GM23248 (cell line): Measurements from ENCODE around the gene RRP9. TPM values are rescaled to one million over a fixed set of nuclear protein-coding genes. Genes with fewer than 3 reads are reported as not detected.
A peak's percentile ranks its signal among the peaks of the same experiment; 100 is the strongest.

Source experiments
- DNase-seq: peaks from one replicate; pipeline ENCODE4 v3.0.0-alpha.2; 2015
- H2AFZ ChIP-seq: fragments of 200-600 bp; sonication (generic); 2 replicates; pipeline ENCODE4 v1.6.1; 2016; ENCODE audit warnings: antibody characterized with exemption
- H3F3A ChIP-seq: fragments of 200-600 bp; sonication (generic); 2 replicates; pipeline ENCODE4 v1.6.1; 2016; ENCODE audit warnings: mild to moderate bottlenecking, antibody characterized with exemption, mixed run types; ENCODE audit not compliant: insufficient read depth
- H3K27ac ChIP-seq: fragments of 200-600 bp; sonication (generic); 2 replicates; pipeline ENCODE4 v1.5.1; 2016; ENCODE audit warnings: mild to moderate bottlenecking
- H3K27me3 ChIP-seq: fragments of 200-600 bp; sonication (generic); replicated peaks from 2 replicates; pipeline ENCODE4 v1.6.1; 2016; ENCODE audit warnings: mild to moderate bottlenecking; ENCODE audit not compliant: insufficient read depth
- H3K36me3 ChIP-seq: fragments of 200-600 bp; sonication (generic); 2 replicates; pipeline ENCODE4 v1.6.1; 2016; ENCODE audit warnings: low read depth, mild to moderate bottlenecking
- H3K4me1 ChIP-seq: fragments of 200-600 bp; sonication (generic); 2 replicates; pipeline ENCODE4 v1.6.1; 2016; ENCODE audit warnings: mild to moderate bottlenecking; ENCODE audit not compliant: insufficient read depth
- H3K4me2 ChIP-seq: fragments of 200-600 bp; sonication (generic); one replicate; pipeline ENCODE4 v1.6.1; 2016; ENCODE audit warnings: mild to moderate bottlenecking; ENCODE audit not compliant: unreplicated experiment
- H3K4me3 ChIP-seq: fragments of 200-600 bp; sonication (generic); 2 replicates; pipeline ENCODE4 v1.5.1; 2016; ENCODE audit warnings: mild to moderate bottlenecking
- H3K79me2 ChIP-seq: fragments of 200-600 bp; sonication (generic); 2 replicates; pipeline ENCODE4 v1.6.1; 2016; ENCODE audit warnings: mild to moderate bottlenecking; ENCODE audit not compliant: insufficient read depth
- H3K9ac ChIP-seq: fragments of 200-600 bp; sonication (generic); 2 replicates; pipeline ENCODE4 v1.6.1; 2016; ENCODE audit warnings: mild to moderate bottlenecking
- H3K9me2 ChIP-seq: fragments of 200-600 bp; sonication (generic); 2 replicates; pipeline ENCODE4 v1.6.1; 2016; ENCODE audit warnings: mixed run types, mild to moderate bottlenecking, moderate library complexity; ENCODE audit not compliant: insufficient read depth
- H3K9me3 ChIP-seq: fragments of 200-600 bp; sonication (generic); one replicate; pipeline ENCODE4 v1.6.1; 2017; ENCODE audit warnings: low read depth
- H4K20me1 ChIP-seq: fragments of 200-600 bp; sonication (generic); 2 replicates; pipeline ENCODE4 v1.6.0; 2016; ENCODE audit not compliant: insufficient read depth
- EZH2 ChIP-seq: fragments of 200-600 bp; sonication (generic); IDR thresholded peaks from 2 replicates; pipeline ENCODE4 v1.6.1; 2018; ENCODE audit warnings: antibody characterized with exemption, mild to moderate bottlenecking; ENCODE audit not compliant: insufficient read depth, poor library complexity, severe bottlenecking
- EZH2phosphoT487 ChIP-seq: fragments of 200-600 bp; sonication (generic); IDR thresholded peaks from 2 replicates; pipeline ENCODE4 v1.6.1; 2018; ENCODE audit warnings: antibody characterized with exemption, moderate library complexity, mild to moderate bottlenecking, low read depth; ENCODE audit not compliant: insufficient read depth
- WGBS, 2 experiments: methylation state at CpG; one replicate each; pipeline ENCODE4 v1.1.6; 2015 to 2017; ENCODE audit warnings: low lambda C conversion rate in 2 of 2, low coverage in 1 of 2; ENCODE audit errors: missing lambda C conversion rate in 2 of 2; 5-methylcytosine and 5-hydroxymethylcytosine counted together
- in situ Hi-C: fragments of 300-500 bp; cut with MboI; formaldehyde crosslinking; loops from 2 replicates; pipeline ENCODE4 v1.15.0; 2020
- polyA plus RNA-seq: library from polyadenylated mRNA; unstranded; fragments of >200 nt; fragmentation: Nextera tagmentation; extraction: Ambion mirVana; gene quantifications from 2 replicates; pipeline ENCODE4 v1.2.1, GENCODE V29; 2016
- total RNA-seq: library from RNA; depleted of rRNA; stranded (reverse); fragments of >200 nt; shearing (Covaris generic); gene quantifications from 2 replicates; pipeline ENCODE4 v1.2.3, GENCODE V29; 2014

The RRP9 gene
- total and polyA plus RNA-seq, 2 experiments from 2014 or later, result 27.5 to 28.4 TPM

DNA sequence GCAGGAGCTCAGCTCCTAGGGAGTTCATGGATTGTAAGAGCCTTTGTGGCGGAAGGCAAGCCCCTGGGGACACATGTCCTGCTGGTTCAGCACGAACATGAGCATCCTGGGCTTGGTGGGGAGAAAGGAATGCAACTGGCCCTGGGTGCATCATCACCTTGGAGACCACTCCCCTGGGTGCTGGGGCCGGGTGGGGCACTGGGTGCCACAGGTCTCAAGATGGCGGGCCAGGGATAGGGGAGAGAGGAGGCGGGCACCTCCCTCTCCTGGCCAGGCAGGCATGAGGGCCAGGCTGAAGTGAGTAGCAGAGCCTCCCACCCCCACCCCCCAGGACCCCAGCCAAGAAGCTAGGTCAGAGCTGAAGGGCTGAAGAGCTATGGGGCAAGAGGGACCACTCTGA, 24.8 kb upstream of the RRP9 start:
- Histone ChIP-seq H3K4me3 (peak overlapping the region; percentile 87), H3K27ac (no peak overlapping the region), H3K4me2 (peak overlapping the region; percentile 95), H3K9me2 (no peaks in the 10 kb centered on the region), H3K4me1 (0 out of 2 replicates have a peak, but pooled peaks cover 6% of the 10 kb centered on the region), H3F3A (peaks cover 8% of the 10 kb centered on the region), H3K9me3 (no peaks in the 10 kb centered on the region), H3K9ac (peak overlapping the region; percentile 84), H3K79me2 (peaks cover 26% of the 10 kb centered on the region; the same call in 1 of the 2 replicates), H2AFZ (no peak overlapping the region), H3K36me3 (no peaks in the 10 kb centered on the region), H3K27me3 (no peaks in the 10 kb centered on the region), H4K20me1 (no peaks in the 10 kb centered on the region)
- in situ Hi-C loops, result no loop called here
- TF ChIP-seq EZH2, result no peak
- TF ChIP-seq EZH2phosphoT487, result no peak
- 69 to 73% methylated on average over 4 to 5 of the region's 5 CpGs for WGBS, 2 experiments
- DNase-seq, result no peak

DNA sequence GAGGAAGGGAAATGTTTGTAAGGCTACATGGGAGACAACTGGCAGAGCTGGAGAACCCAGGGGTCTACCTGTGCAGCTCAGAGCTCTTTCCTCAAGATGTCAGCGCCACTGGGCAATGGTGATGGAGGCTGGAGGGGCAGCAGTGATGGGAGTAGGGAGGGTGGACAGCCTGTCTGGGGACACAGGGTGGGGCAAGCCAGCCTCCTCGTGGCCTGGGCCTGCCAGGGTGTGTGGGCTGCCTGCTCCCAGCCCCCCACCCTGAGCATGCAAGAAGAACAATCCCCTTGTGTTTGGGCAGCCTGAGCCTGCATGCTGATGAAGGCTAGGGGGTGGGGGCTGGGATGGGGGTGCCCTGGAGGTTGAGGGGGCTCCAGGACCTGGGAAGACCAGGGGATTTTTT, 24.3 kb upstream of the RRP9 start:
- no peaks in the 10 kb centered on the region for H3K27me3 ChIP-seq
- H4K20me1 ChIP-seq, result no peaks in the 10 kb centered on the region
- no peak overlapping the region for H3K27ac ChIP-seq
- WGBS, 2 experiments, result 52 to 60% methylated on average over 2 of the region's 2 CpGs
- in situ Hi-C loops, result no loop called here
- H3K4me1 ChIP-seq, result 0 out of 2 replicates have a peak, but pooled peaks cover 6% of the 10 kb centered on the region
- DNase-seq, result no peak
- peaks cover 26% of the 10 kb centered on the region; the same call in 1 of the 2 replicates for H3K79me2 ChIP-seq
- H2AFZ ChIP-seq, result no peak overlapping the region
- TF ChIP-seq EZH2phosphoT487 (no peak), EZH2 (no peak)
- no peaks in the 10 kb centered on the region for H3K9me2 ChIP-seq
- no peak overlapping the region for H3K9ac ChIP-seq
- H3K36me3 ChIP-seq, result no peaks in the 10 kb centered on the region
- H3K9me3 ChIP-seq, result no peaks in the 10 kb centered on the region
- H3K4me3 ChIP-seq, result peak overlapping the region; percentile 87; the same call in 1 of the 2 replicates
- H3K4me2 ChIP-seq, result peak overlapping the region; percentile 95
- peaks cover 8% of the 10 kb centered on the region for H3F3A ChIP-seq

DNA sequence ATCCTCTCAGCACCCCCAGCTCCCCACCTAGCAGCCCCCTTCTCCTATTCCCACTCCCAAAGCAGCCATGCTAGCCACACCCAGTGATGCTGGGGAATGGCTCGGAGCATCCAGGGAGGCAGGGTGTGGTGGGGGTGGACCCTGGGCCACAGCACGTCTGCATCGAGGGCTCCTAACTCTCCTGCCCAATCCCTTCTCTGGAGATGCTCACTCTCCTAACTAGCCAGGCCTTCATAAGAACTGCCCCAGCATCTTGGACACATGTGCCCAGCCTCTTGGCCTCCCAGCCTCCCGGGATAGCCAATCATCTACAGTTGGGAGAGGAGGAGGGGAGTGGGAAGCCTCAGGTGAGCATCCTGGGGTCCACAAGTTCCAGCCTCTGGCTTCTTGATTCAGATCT, 22.8 kb upstream of the RRP9 start:
- no peak for TF ChIP-seq EZH2phosphoT487
- no peak for TF ChIP-seq EZH2
- H3K4me3 ChIP-seq, result no peak overlapping the region
- no peaks in the 10 kb centered on the region for H3K36me3 ChIP-seq
- peaks cover 26% of the 10 kb centered on the region; the same call in 1 of the 2 replicates for H3K79me2 ChIP-seq
- no peaks in the 10 kb centered on the region for H4K20me1 ChIP-seq
- no peak overlapping the region for H3K27ac ChIP-seq
- no peak overlapping the region for H3K9ac ChIP-seq
- no peak for DNase-seq
- H3K9me2 ChIP-seq, result no peaks in the 10 kb centered on the region
- H3K27me3 ChIP-seq, result no peaks in the 10 kb centered on the region
- no peak overlapping the region for H2AFZ ChIP-seq
- in situ Hi-C loops, result no loop called here
- WGBS, 2 experiments, result 59 to 64% methylated on average over 4 of the region's 4 CpGs
- no peaks in the 10 kb centered on the region for H3K9me3 ChIP-seq
- no peak overlapping the region for H3K4me2 ChIP-seq
- H3F3A ChIP-seq, result peaks cover 5% of the 10 kb centered on the region; the same call in 1 of the 2 replicates
- 0 out of 2 replicates have a peak, but pooled peaks cover 6% of the 10 kb centered on the region for H3K4me1 ChIP-seq

DNA sequence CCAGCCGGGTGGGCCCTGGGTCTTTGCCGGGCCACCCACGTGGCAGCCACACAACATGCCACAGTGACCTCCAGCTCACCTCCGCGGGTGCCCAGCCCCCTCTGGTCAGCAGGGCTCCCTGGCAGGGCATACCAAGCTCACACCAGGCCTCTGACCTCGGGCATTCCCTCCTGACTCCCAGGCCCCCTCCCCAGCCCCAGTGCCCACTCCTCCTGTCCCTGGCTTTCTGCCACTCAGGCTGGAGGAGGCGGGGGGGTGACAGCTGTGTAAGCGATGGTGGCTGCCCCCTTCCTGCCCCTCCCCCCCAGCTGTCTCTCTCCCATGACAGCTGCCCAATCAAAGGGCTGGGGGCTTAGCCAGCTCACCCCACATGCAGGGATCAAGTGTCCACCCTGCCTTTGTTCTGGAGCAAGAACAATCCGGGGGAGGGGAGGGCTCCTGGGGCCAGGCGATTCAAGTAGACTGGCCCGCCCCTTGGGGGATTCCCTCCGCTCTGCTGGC, 22.3 kb upstream of the RRP9 start:
- Histone ChIP-seq H3K9me2 (no peaks in the 10 kb centered on the region), H3K4me1 (0 out of 2 replicates have a peak, but pooled peaks cover 6% of the 10 kb centered on the region), H3K4me2 (no peak overlapping the region), H3K36me3 (no peaks in the 10 kb centered on the region), H3K9ac (no peak overlapping the region), H3K9me3 (no peaks in the 10 kb centered on the region), H3F3A (peaks cover 5% of the 10 kb centered on the region; the same call in 1 of the 2 replicates), H2AFZ (no peak overlapping the region), H3K27ac (no peak overlapping the region), H3K27me3 (no peaks in the 10 kb centered on the region), H3K79me2 (peaks cover 26% of the 10 kb centered on the region; the same call in 1 of the 2 replicates), H4K20me1 (no peaks in the 10 kb centered on the region), H3K4me3 (no peak overlapping the region)
- in situ Hi-C loops, result no loop called here
- 68 to 72% methylated on average over 9 to 12 of the region's 12 CpGs for WGBS, 2 experiments
- DNase-seq, result no peak
- TF ChIP-seq EZH2phosphoT487, result no peak
